Stomach (tissue), 4 donors: Measurements from ENCODE around the gene WWC2.

Experiments used
- CTCF ChIP-seq, 7 experiments: fragments of 450-650 bp in 4 of 7; fragments of 200-600 bp in 3 of 7; sonication (generic) in 3 of 7; IDR thresholded peaks; one replicate each; pipeline ENCODE4 v1.5.1; 2016 to 2019; ENCODE audit warnings: antibody characterized with exemption in 7 of 7, control low read depth in 2 of 7, mild to moderate bottlenecking in 1 of 7
- EP300 ChIP-seq: sonication (generic); formaldehyde crosslinking; IDR thresholded peaks from one replicate; pipeline ENCODE4 v1.6.1; 2017; ENCODE audit warnings: antibody characterized with exemption
- POLR2AphosphoS5 ChIP-seq, 3 donors: sonication (generic); formaldehyde crosslinking; IDR thresholded peaks; one replicate each; pipeline ENCODE4 v1.6.1; 2016; ENCODE audit warnings: antibody characterized with exemption in 3 of 3

DNA sequence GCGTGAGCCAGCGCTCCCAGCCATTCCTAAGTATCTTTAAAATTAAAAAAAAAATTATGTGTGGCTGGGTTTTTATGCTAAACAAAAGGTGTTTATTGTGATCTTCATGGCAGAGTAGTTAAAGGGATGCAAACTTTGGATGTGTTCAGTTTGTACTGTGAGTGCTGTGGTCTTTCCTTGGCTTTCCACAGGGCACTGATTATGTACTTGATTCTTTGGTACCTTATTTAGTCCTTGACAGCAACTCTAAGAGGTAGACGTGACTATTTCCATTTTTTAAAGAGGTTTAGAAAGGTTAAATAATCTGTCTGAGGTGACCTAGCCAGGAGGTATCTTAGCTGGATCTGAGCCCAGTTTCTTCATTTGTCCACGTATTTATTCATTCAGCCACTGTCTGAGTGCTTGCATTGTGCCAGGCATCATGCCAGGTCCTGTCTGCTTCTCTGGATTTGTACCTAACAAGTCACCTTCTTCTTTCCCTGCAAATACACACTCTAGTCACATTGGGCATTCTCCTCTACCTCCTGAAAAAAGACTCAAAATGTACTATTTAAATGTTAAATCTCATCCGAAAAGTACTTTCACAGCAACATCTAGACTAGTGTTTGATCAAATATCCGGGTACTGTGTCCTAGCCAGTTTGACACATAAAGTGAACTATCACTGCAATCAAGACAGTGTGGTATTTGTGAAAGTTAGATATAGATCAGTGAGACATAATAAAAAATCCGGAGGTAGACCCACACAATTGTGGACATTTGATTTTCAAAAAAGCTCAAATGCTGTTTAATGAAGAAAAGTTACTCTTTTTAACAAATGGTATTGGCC lies 31.5 kb downstream of the WWC2 start:
- no peak for TF ChIP-seq CTCF (IDR thresholded peaks at IDR 0.05)
- no peak for TF ChIP-seq EP300
- no peak for TF ChIP-seq POLR2AphosphoS5 (IDR thresholded peaks at IDR 0.05)
